ENCODE results near the gene YWHAE. TPM values are rescaled to one million over a fixed set of nuclear protein-coding genes. Genes with fewer than 3 reads are reported as not detected.
A peak's percentile ranks its signal among the peaks of the same experiment; 100 is the strongest.

Gene YWHAE
- total RNA-seq, 1 experiment from 2014 or later: 1,033 TPM

DNA sequence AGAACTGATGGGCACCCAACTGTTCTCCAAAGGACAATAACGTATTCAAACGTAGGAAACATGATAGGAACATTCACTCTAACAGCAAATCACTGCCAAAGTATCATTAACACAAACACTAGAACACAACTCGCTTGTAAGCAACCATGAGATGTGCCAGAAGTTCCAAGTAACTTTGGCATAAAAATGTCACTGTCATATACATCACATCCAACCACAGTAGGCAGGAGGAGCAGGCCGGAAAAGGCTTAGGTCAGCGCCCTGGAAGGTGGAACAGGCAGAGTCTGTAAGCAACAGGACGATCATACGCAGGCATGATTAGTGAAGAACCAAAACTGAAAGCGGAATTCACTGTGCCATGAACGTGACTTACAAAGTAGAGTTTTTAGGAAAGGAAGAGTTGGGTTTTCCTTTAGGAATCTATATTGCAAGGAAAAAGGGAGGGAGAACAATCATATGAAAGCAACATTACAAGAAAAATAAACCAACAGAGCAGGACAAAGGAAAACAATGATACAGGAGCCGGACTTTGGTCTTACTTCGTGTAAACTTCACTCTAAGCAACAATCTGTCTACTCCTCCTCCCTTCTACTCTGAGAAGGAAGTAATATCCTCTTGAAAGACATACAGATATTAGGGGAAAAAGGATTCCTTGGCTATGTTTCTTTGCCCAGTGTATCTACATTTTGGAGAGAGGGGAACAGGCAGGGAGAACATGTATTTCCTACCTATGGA, 52.3 kb downstream of the YWHAE start:
- no peaks in the 10 kb centered on the region for H3K27me3 Mint-ChIP-seq (ENCODE audit: low read depth)
- POLR2A ChIA-PET: interaction anchor here (0.7 kb wide), 1 partner anchor 103 kb away, joined by 3 read pairs; no protein-coding TSS in a partner anchor
- peak overlapping the region; percentile 86 for H3K27ac Mint-ChIP-seq
- peaks cover 77% of the 10 kb centered on the region for H3K36me3 Mint-ChIP-seq
- DNase-seq (ENCODE audit: low spot score) (no peak), ATAC-seq (no peak)
- no peaks in the 10 kb centered on the region; the same call in 1 of the 2 replicates for H3K9me3 Mint-ChIP-seq
- TF ChIP-seq, protein P1, sequence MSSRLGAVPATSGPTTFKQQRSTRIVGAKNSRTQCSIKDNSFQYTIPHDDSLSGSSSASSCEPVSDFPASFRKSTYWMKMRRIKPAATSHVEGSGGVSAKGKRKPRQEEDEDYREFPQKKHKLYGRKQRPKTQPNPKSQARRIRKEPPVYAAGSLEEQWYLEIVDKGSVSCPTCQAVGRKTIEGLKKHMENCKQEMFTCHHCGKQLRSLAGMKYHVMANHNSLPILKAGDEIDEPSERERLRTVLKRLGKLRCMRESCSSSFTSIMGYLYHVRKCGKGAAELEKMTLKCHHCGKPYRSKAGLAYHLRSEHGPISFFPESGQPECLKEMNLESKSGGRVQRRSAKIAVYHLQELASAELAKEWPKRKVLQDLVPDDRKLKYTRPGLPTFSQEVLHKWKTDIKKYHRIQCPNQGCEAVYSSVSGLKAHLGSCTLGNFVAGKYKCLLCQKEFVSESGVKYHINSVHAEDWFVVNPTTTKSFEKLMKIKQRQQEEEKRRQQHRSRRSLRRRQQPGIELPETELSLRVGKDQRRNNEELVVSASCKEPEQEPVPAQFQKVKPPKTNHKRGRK (CRISPR knock-in tag; IDR thresholded peaks at IDR 0.05; ENCODE audit: borderline replicate concordance): no peak
- TF ChIP-seq, protein P2, sequence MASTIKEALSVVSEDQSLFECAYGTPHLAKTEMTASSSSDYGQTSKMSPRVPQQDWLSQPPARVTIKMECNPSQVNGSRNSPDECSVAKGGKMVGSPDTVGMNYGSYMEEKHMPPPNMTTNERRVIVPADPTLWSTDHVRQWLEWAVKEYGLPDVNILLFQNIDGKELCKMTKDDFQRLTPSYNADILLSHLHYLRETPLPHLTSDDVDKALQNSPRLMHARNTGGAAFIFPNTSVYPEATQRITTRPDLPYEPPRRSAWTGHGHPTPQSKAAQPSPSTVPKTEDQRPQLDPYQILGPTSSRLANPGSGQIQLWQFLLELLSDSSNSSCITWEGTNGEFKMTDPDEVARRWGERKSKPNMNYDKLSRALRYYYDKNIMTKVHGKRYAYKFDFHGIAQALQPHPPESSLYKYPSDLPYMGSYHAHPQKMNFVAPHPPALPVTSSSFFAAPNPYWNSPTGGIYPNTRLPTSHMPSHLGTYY (CRISPR knock-in tag; IDR thresholded peaks at IDR 0.05): no peak
- no peak for TF ChIP-seq ZNF138 (CRISPR knock-in tag; conservative IDR thresholded peaks at IDR 0.05)
- no peak for TF ChIP-seq MXD4 (CRISPR knock-in tag; IDR thresholded peaks at IDR 0.05; ENCODE audit: borderline replicate concordance)
- no peak for TF ChIP-seq ELF4 (CRISPR knock-in tag; IDR thresholded peaks at IDR 0.05; ENCODE audit: low read depth)
- TF ChIP-seq CBFB (CRISPR knock-in tag; IDR thresholded peaks at IDR 0.05; ENCODE audit: low read depth): no peak
- TF ChIP-seq ZBTB43 (CRISPR knock-in tag; IDR thresholded peaks at IDR 0.05): no peak
- no peak for TF ChIP-seq EMX1 (CRISPR knock-in tag; IDR thresholded peaks at IDR 0.05)
- no peak for TF ChIP-seq NR2C2 (CRISPR knock-in tag; IDR thresholded peaks at IDR 0.05)
- no peak for TF ChIP-seq ZNF121 (CRISPR knock-in tag; IDR thresholded peaks at IDR 0.05)
- TF ChIP-seq E2F5 (CRISPR knock-in tag; IDR thresholded peaks at IDR 0.05): no peak
- no peak for TF ChIP-seq KAT7 (CRISPR knock-in tag; IDR thresholded peaks at IDR 0.05; ENCODE audit: borderline replicate concordance)
- no peak for TF ChIP-seq SMAD4 (CRISPR knock-in tag; IDR thresholded peaks at IDR 0.05)
- TF ChIP-seq MLX (CRISPR knock-in tag; IDR thresholded peaks at IDR 0.05): no peak
- no peak for TF ChIP-seq PRDM15 (CRISPR knock-in tag; IDR thresholded peaks at IDR 0.05)
- no peak for TF ChIP-seq CDX4 (CRISPR knock-in tag; IDR thresholded peaks at IDR 0.05; ENCODE audit: borderline replicate concordance)
- CTCF ChIA-PET: interaction anchor here (0.6 kb wide), 1 partner anchor 185 kb away, joined by 3 read pairs; no protein-coding TSS in a partner anchor
- H3K4me1 Mint-ChIP-seq: peaks cover 37% of the 10 kb centered on the region
- H3K4me3 Mint-ChIP-seq: no peak overlapping the region

Data from WTC11 (cell line).